Astrocyte of the spinal cord (primary cell): ENCODE results near the gene GNG7.
A peak's percentile ranks its signal among the peaks of the same experiment; 100 is the strongest.

ENCODE experiments used
- DNase-seq: peaks from one replicate; pipeline ENCODE4 v3.0.0; 2011; ENCODE audit warnings: low read depth, low spot score
- H3K4me3 ChIP-seq: 2 replicates; pipeline ENCODE4 v1.5.1; 2011; ENCODE audit warnings: low read depth, mild to moderate bottlenecking, low read length, moderate library complexity
- CTCF ChIP-seq: IDR thresholded peaks from 2 replicates; pipeline ENCODE4 v1.5.1; 2012; ENCODE audit warnings: low read depth, mild to moderate bottlenecking, low read length, inconsistent platforms
- in situ Hi-C: cut with HindIII; loops from 2 replicates; pipeline ENCODE4 v1.10.0; 2017; ENCODE audit warnings: low sequenced_read_pairs

Gene GNG7

GRCh38 chr19:2721570-2722540 lies 19.4 kb upstream of the GNG7 start:
- TF ChIP-seq CTCF, result no peak
- no peak for DNase-seq
- peak overlapping the region; percentile 17 for H3K4me3 ChIP-seq
- in situ Hi-C loops, result no loop called here

GRCh38 chr19:2720777-2721569 lies 18.5 kb upstream of the GNG7 start, which contains the start of gene DIRAS1:
TSS of gene DIRAS1 (minus strand) at chr19:2721372. CDS start at chr19:2717806, 3,566 bp downstream.
- in situ Hi-C loops, result no loop called here

GRCh38 chr19:2719920-2720776 lies 17.7 kb upstream of the GNG7 start:
- TF ChIP-seq CTCF, result peak; percentile 15
- H3K4me3 ChIP-seq, result peak overlapping the region; percentile 17
- in situ Hi-C loops, result no loop called here
- no peak for DNase-seq

More at GRCh38 chr19:2720777-2721569, 18.5 kb upstream of the GNG7 start, which contains the start of gene DIRAS1:
- no peak for DNase-seq
- TF ChIP-seq CTCF, result no peak
- peak within 1 kb of the TSS; percentile 17 for H3K4me3 ChIP-seq

GRCh38 chr19:2719232-2719735 lies 16.8 kb upstream of the GNG7 start:
- no peak overlapping the region for H3K4me3 ChIP-seq
- DNase-seq, result no peak
- TF ChIP-seq CTCF, result no peak
- in situ Hi-C loops, result no loop called here

GRCh38 chr19:2717638-2718541 lies 15.4 kb upstream of the GNG7 start:
- no peak for TF ChIP-seq CTCF
- in situ Hi-C loops, result no loop called here
- no peak overlapping the region for H3K4me3 ChIP-seq
- no peak for DNase-seq
